ENCODE measurements around the gene SLC51A.
"Not testable (repeated sequence)": the region's sequence is repeated elsewhere in the genome, so short reads cannot be mapped to it uniquely, and the experiment has no call there.

Gene SLC51A

GRCh38 chr3:196193736-196194541 lies 22.4 kb upstream of the SLC51A start:
- DNase-seq = no peak

GRCh38 chr3:196194542-196194915 lies 21.8 kb upstream of the SLC51A start:
- DNase-seq = no peak

GRCh38 chr3:196195664-196196265 lies 20.6 kb upstream of the SLC51A start:
- DNase-seq = no peak

DNA sequence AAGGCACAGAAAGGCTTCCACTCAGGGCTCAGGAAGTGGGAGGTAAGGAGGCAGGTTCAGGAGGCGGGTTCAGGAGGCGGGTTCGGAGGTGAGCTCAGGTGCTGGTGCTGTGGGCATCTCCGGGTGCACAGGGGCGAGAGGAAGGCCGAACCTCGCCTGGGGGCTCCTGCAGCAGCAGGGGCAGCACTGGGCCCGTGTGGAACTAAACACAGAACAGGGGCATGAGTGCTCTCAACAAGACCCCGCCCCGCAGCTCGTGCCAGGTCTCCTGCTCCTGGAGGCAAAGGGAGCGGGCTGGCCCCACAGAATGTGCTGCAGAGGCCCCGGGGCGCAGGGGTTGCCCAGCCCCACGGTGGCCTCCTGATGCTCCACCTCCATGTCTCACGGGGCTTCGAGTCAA lies 18.8 kb upstream of the SLC51A start:
- no peak for DNase-seq

DNA sequence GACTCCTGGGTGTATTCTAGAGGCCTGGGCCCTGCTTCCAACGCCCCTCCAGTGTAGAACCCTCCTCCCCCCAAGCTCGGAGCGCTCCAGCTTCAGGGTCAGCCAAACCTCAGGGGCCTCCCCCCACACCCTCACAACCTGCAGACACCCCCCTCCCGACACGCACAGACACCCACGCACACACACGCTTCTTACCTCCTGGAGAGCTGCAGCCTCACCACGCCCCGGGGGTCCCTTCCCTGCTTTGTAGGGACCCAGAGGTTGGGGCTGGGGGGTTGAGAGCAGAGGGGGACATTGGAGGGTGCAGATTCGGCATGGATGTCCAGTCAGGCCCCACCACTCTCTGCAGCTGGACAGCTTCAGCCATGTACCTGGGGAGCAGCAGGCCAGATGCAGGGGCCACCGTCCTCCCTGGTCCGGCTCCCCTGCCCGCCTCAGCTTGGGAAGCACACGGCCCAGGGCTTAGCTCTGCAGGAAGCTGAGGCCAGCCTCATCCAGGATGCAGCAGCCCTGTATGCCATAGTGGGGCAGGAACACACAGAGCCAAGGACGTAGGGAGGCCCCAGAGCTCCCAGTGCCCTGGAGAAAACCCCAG lies 18.2 kb upstream of the SLC51A start:
- no peak for DNase-seq

DNA sequence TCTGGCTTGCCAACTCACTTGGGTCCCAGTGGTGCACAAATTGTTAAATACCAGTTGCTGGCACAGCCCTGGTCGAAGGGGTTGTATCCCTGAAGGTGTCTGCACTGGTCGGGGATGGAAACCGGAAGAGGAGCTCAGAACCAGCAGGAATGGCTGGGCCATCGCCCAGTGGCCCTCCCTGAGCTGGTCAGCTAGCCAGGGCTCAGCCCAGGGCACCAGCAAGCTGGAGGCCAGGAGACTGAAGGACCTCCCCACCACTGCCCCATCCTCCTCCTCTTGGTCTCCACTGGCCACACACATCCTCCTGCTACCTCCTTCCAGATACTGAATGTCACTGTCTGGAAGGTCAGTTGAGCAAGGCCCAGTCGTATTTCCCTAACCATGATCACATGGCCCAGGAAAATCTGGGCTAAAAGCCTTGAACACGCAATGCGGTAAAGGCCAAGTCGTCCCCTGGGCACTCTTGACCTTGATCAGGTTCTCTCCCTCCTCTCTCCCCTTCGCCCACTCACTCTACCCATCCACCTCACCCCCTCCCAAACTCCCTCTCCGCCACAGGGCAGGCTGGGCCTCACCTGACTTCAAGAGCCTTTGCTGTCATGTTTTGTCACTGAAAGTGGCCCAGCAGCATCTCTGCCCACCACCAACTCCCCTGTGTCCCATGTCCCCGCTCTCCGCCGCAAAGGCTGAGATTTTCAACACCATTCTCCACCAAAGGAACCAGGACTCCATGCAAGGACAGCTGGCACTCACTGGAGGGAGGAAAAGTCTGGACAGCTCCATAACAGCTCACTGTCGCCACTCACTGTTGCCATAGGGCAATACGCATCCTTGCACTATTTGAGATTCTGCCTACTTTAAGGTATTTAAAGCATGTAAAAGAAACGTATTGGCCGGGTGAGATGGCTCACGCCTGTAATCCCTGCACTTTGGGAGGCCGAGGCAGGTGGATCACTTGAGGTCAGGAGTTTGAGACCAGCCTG lies 17.3 kb upstream of the SLC51A start:
- peak; percentile 53 for DNase-seq

GRCh38 chr3:196202516-196202970 lies 13.8 kb upstream of the SLC51A start:
- DNase-seq = no peak

- no peak for DNase-seq
Measured at GRCh38 chr3:196203846-196204245, 12.5 kb upstream of the SLC51A start.

DNA sequence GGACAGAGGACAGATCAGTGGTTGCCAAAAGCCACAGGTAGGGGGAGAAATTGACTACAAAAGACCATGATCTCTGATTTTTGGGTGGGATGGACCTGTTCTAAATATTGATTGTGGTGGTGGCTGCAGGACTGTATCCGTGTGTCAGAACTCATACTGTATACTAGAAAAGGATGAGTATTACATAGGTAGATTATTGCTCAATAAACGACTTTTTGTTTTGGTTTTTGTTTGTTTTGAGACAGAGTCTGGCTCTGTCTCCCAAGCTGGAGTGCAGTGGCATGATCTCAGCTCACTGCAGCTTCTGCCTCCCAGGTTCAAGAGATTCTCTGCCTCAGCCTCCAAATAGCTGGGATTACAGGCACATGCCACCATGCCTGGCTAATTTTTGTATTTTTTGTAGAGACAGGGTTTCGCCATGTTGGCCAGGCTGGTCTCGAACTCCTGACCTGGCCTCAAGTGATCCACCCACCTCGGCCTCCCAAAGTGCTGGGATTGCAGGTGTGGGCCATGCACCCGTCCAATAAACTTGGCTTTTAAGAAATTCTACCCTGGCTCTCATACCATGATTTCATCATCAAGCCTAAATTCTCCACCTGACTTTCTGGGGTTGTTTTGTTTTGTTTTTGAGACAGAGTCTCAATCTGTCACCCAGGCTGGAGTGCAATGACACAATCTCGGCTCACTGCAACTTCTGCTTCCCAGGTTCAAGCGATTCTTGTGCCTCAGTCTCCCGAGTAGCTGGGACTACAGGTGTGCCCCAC lies 10.7 kb upstream of the SLC51A start:
- DNase-seq = not testable (repeated sequence)

- DNase-seq = no peak
Measured at GRCh38 chr3:196207159-196207832, 9.0 kb upstream of the SLC51A start.

GRCh38 chr3:196207833-196208607 lies 8.3 kb upstream of the SLC51A start:
- no peak for DNase-seq

DNA sequence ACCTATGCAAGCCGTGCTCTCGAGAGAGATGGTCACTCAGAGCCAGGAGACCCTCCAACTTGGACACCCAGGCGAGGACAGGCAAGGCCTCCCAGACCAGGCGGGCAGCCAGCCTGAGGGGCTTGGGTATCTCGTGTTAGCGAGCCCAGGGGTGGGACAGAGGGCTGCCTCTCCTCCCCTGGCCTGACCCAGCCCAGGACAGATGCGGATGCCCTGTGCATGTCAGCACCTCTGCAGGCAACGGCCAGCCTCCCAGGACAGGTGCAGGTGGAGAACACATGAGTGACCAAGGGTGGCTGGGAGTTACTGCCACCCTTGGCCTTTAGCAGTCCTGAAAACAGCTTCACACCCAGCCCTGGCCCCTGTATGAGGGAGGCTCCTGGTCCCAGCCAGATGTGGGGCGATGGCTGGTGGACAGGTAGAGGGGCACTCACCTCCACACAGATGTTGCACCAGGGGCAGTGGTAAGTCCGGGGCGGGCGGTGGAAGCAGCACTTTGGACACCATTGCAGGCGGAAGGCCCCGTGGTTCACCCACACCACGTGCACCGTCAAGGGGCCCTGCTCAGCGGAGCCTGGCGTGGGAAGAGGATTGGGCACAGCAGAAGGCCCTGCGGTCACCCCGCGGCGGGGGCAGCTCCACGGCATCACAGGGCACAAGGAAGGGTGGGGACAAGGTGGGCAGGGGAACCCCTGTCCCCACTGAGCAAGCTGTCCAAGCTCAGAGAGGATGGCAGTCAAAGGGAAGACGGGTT lies 7.2 kb upstream of the SLC51A start:
- DNase-seq = no peak

DNA sequence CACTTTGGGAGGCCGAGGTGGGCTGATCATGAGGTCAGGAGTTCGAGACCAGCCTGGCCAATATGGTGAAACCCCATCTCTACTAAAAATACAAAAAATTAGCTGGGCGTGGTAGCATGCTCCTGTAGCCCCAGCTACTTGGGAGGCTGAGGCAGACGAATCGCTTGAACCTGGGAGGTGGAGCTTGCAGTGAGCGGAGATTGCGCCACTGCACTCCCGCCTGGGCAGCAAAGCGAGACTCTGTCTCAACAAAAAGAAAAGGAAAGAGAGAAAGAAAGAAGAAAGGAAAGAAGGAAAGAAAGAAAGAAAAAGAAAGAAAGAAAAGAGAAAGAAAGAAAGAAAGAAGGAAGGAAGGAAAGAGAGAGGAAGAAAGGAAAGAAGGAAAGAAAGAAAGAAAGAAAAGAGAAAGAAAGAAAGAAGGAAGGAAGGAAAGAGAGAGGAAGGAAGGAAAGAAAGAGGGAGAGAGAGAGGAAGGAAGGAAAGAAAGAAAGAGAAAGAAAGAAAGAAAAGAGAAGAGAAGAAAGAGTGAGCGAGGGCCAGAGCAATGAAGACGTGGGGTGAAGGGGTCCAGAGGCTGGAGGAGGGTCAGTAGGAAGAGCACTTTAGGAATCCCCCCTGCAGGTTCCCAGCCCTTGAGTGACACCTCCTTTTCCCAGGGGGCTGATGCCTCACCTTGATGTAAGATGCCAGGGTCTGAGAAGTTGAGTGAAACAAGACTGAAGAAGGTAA lies 6.2 kb upstream of the SLC51A start:
- DNase-seq = not testable (repeated sequence)

DNA sequence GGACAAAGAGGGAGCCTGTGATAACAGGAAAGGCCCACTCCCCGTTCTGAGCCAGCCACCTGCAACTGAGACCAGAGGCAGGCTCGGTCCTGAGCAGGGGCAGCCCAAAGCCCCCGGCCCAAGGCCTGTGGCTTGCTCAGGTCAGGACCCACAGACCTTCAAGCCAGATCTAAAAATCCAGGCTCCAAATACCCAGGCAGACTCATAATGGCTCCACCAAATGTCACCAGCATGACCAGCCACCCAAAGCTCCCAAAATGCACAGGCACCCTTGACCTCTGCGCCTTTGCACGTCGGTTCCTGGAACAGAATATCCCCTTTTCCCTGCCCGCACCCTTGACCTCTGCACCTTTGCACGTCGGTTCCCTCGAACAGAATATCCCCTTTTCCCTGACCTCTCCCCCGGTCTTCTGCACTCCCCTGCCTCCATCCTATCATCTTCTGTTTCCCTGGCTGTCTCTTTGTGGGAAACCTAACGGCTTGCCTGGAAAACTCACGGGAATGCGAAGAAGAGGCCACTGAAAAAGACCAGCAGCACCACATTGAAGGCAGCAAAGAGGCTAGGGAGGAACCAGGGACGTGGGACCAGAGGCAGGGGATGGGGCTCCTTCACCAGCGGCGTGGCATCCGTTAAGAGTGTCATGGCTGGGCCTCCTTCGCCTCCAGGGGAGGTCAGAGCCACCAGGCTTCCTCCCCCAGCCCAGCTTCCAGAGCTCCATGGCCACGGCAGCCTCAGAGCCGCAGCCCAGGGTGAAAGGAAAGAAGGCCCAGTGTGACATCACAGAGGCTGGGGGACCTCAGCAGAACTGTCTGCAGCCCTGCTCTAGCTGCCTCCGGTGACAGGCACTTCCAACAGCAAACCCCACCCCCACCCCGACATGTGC lies 5.4 kb upstream of the SLC51A start, which contains the start of gene ZDHHC19:
Gene ZDHHC19 (minus strand): TSS at position 728 of the 884 bp plus-strand sequence. CDS start 85 bp downstream, at position 643.
- no peak for DNase-seq

GRCh38 chr3:196214783-196215441 lies 1.4 kb upstream of the SLC51A start:
- DNase-seq = no peak

GRCh38 chr3:196215493-196216020 lies 777 bp upstream of the SLC51A start:
- DNase-seq = no peak

DNA sequence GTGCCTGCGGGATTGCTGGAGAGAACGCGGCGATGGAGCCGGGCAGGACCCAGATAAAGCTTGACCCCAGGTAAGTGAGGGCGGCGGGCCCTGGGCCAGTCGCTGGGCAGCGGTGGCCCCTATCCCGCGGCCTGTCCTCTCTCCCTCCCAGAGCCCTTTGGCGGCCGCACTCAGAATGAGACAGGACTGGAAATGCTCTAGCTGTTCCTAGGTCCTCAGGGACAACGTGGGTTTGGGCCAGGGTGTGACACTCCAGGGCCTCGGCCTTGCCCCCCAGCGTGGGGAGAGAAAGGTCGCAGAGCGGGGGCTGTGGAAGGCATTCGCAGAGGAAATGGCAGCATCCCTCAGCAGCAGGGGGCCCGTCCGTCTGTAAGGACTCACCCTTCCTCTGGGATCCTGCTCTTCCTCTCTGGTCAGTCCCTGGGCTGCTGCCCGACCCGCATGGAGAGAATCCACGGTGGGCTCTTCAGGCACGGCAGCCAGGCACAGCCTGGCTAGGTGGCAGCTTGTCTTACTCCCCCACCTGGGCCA lies 412 bp downstream of the SLC51A start:
- no peak for DNase-seq
